Right lobe of liver (tissue), 6 donors: Measurements from ENCODE around the gene AP3S2. TPM values are rescaled to one million over a fixed set of nuclear protein-coding genes. Genes with fewer than 3 reads are reported as not detected.

ENCODE experiments used
- ATAC-seq, 4 donors: fragments of 200-7000 bp; cut with Tn5 transposase; one replicate each; pipeline ENCODE4 v1.9.1; 2020; ENCODE audit warnings: mild to moderate bottlenecking in 4 of 4, moderate library complexity in 4 of 4
- DNase-seq, 3 donors: peaks; one replicate each; pipeline ENCODE4 v3.0.0-alpha.2; 2020
- H3K27ac ChIP-seq, 3 donors: fragments of 200-600 bp; one replicate each; pipeline ENCODE4 v1.8.0; 2022
- H3K27me3 ChIP-seq, 2 donors: fragments of 200-600 bp; one replicate each; pipeline ENCODE4 v1.8.0; 2022
- H3K36me3 ChIP-seq, 4 donors: fragments of 200-600 bp; sonication (generic) in 1 of 4; one replicate each; pipeline versions ENCODE4 v1.5.1 to v1.8.0; 2017 to 2022; ENCODE audit warnings: control low read depth in 1 of 4
- H3K4me1 ChIP-seq, 4 donors: fragments of 200-600 bp; sonication (generic) in 1 of 4; one replicate each; pipeline versions ENCODE4 v1.5.1 to v1.8.0; 2017 to 2022; ENCODE audit warnings: control low read depth in 1 of 4
- H3K4me3 ChIP-seq, 3 donors: fragments of 200-600 bp; one replicate each; pipeline ENCODE4 v1.8.0; 2022
- H3K9me3 ChIP-seq, 4 donors: fragments of 200-600 bp; sonication (generic) in 1 of 4; one replicate each; pipeline versions ENCODE4 v1.5.1 to v1.8.0; 2017 to 2022; ENCODE audit warnings: control low read depth in 1 of 4
- CTCF ChIP-seq, 4 donors: fragments of 200-600 bp in 3 of 4; fragments of 450-650 bp in 1 of 4; IDR thresholded peaks; one replicate each; pipeline versions ENCODE4 v1.5.1 to v1.8.0; 2016 to 2022; ENCODE audit warnings: antibody characterized with exemption in 4 of 4, mild to moderate bottlenecking in 2 of 4
- POLR2A ChIP-seq: fragments of 450-650 bp; IDR thresholded peaks from one replicate; pipeline ENCODE4 v1.6.1; 2017; ENCODE audit warnings: antibody characterized with exemption, mild to moderate bottlenecking
- WGBS: methylation state at CpG from one replicate; pipeline ENCODE4 v1.1.6; 2018; ENCODE audit warnings: low coverage, low lambda C conversion rate; ENCODE audit not compliant: insufficient coverage; ENCODE audit errors: missing lambda C conversion rate; 5-methylcytosine and 5-hydroxymethylcytosine counted together
- intact Hi-C, 2 donors: fragments of 100-400 bp; cut with DNase I; formaldehyde crosslinking; loops; one replicate each; pipeline versions ENCODE4 v1.11.2 to v1.14.1; 2022
- total RNA-seq, 6 experiments: library from RNA; depleted of rRNA in 2 of 6; stranded (reverse); fragments of >200 nt in 2 of 6; fragmentation: NEBNext Ultra II Directional in 3 of 6; extraction: Animal tissue kit (Norgen Biotek cat#: 25700) in 3 of 6; gene quantifications; one replicate each; pipeline versions ENCODE4 v1.1.0 to v1.2.4, GENCODE V29; 2016 to 2023
- donor health status: DM: no; HTN: yes; CAD: no.
- donor health status: DM: no; HTN: no; CAD: no.
- donor health status: DM: no; HTN: no; CAD: no.
- donor health status: DM: no; HTN: yes; CAD: no.
- donor health status: DM: no; HTN: yes; CAD: no.

Gene AP3S2
- total RNA-seq, 6 experiments from 2014 or later, result 23.2 to 45.7 (median 27.2) TPM

- no peaks in the 10 kb centered on the region for H3K9me3 ChIP-seq
- ATAC-seq (peak in 2 of 4 donors; percentile 41 to 81), DNase-seq (no peak)
- peaks cover 0 to 8% (median 2%) of the 10 kb centered on the region in 4 donors for H3K4me1 ChIP-seq
- 63% methylated on average over 5 of the region's 5 CpGs for WGBS
- TF ChIP-seq POLR2A, result no peak
- TF ChIP-seq CTCF (IDR thresholded peaks at IDR 0.05), result no peak
- H3K4me3 ChIP-seq, result no peak overlapping the region
- no peaks in the 10 kb centered on the region for H3K27me3 ChIP-seq
- H3K27ac ChIP-seq, result no peak overlapping the region
- H3K36me3 ChIP-seq, result peaks cover 0 to 8% (median 3%) of the 10 kb centered on the region in 4 donors
- intact Hi-C loops, result no loop called here
Measured at GRCh38 chr15:89845305-89845893, 48.4 kb downstream of the AP3S2 start.

- TF ChIP-seq POLR2A, result no peak
- no peak for TF ChIP-seq CTCF (IDR thresholded peaks at IDR 0.05)
- 77% methylated on average over 1 of the region's 1 CpG for WGBS
- no peaks in the 10 kb centered on the region for H3K9me3 ChIP-seq
- H3K36me3 ChIP-seq, result peaks cover 0 to 10% (median 0%) of the 10 kb centered on the region in 4 donors
- no peak for DNase-seq
- peaks cover 0 to 8% (median 2%) of the 10 kb centered on the region in 4 donors for H3K4me1 ChIP-seq
- intact Hi-C loops, result no loop called here
- no peak for ATAC-seq
- H3K4me3 ChIP-seq, result no peak overlapping the region
- H3K27me3 ChIP-seq, result no peaks in the 10 kb centered on the region
- H3K27ac ChIP-seq, result no peak overlapping the region
Measured at GRCh38 chr15:89841962-89842361, 51.8 kb downstream of the AP3S2 start.

- WGBS, result 82% methylated on average over 4 of the region's 4 CpGs
- ATAC-seq (no peak), DNase-seq (no peak)
Measured at GRCh38 chr15:89841306-89841705, 52.5 kb downstream of the AP3S2 start.

GRCh38 chr15:89839167-89839810, 54.5 kb downstream of the AP3S2 start:
- 90% methylated on average over 4 of the region's 4 CpGs for WGBS
- no peak for DNase-seq
- intact Hi-C loops, result no loop called here
- Histone ChIP-seq H3K36me3 (peaks cover 0 to 32% (median 9%) of the 10 kb centered on the region in 4 donors), H3K27me3 (no peaks in the 10 kb centered on the region), H3K27ac (no peak overlapping the region), H3K4me3 (no peak overlapping the region), H3K4me1 (no peaks in the 10 kb centered on the region), H3K9me3 (no peaks in the 10 kb centered on the region)
- ATAC-seq, result peak in 1 of 4 donors; percentile 12
- TF ChIP-seq POLR2A (no peak), CTCF (IDR thresholded peaks at IDR 0.05) (no peak)

More at GRCh38 chr15:89841306-89841705, 52.5 kb downstream of the AP3S2 start:
- Histone ChIP-seq H3K9me3 (no peaks in the 10 kb centered on the region), H3K36me3 (peaks cover 0 to 13% (median 1%) of the 10 kb centered on the region in 4 donors), H3K4me1 (peaks cover 0 to 8% (median 2%) of the 10 kb centered on the region in 4 donors), H3K27me3 (no peaks in the 10 kb centered on the region), H3K4me3 (no peak overlapping the region), H3K27ac (no peak overlapping the region)
- no peak for TF ChIP-seq POLR2A
- TF ChIP-seq CTCF (IDR thresholded peaks at IDR 0.05), result no peak
- intact Hi-C loops, result no loop called here
